Tibial nerve (tissue), 4 donors: Measurements from ENCODE around the gene DDC. TPM values are rescaled to one million over a fixed set of nuclear protein-coding genes. Genes with fewer than 3 reads are reported as not detected.
"Not testable (repeated sequence)": the region's sequence is repeated elsewhere in the genome, so short reads cannot be mapped to it uniquely, and the experiment has no call there.

Experiments
- DNase-seq, 2 donors: peaks; one replicate each; pipeline ENCODE4 v3.0.0-alpha.2; 2019; ENCODE audit warnings: low spot score in 2 of 2
- H3K27ac ChIP-seq, 4 donors: fragments of 200-600 bp; sonication (generic) in 3 of 4; one replicate each; pipeline ENCODE4 v1.5.1; 2017 to 2019; ENCODE audit warnings: mild to moderate bottlenecking in 1 of 4
- H3K27me3 ChIP-seq, 2 donors: fragments of 200-600 bp; sonication (generic) in 1 of 2; one replicate each; pipeline versions ENCODE4 v1.5.1 to v1.6.0; 2017 to 2019
- H3K36me3 ChIP-seq, 3 donors: fragments of 200-600 bp; sonication (generic); one replicate each; pipeline ENCODE4 v1.5.1; 2018 to 2019
- H3K4me1 ChIP-seq, 4 donors: fragments of 200-600 bp; sonication (generic) in 3 of 4; one replicate each; pipeline ENCODE4 v1.5.1; 2017 to 2019
- H3K4me3 ChIP-seq, 4 donors: fragments of 200-600 bp; sonication (generic) in 3 of 4; one replicate each; pipeline ENCODE4 v1.5.1; 2017 to 2019; ENCODE audit warnings: mild to moderate bottlenecking in 1 of 4, moderate library complexity in 1 of 4
- H3K9me3 ChIP-seq, 4 donors: fragments of 200-600 bp; sonication (generic) in 3 of 4; one replicate each; pipeline ENCODE4 v1.5.1; 2017 to 2019
- CTCF ChIP-seq, 5 experiments: fragments of 200-600 bp in 3 of 5; fragments of 450-650 bp in 2 of 5; sonication (generic) in 3 of 5; IDR thresholded peaks; one replicate each; pipeline ENCODE4 v1.5.1; 2016 to 2019; ENCODE audit warnings: antibody characterized with exemption in 5 of 5, mild to moderate bottlenecking in 3 of 5, moderate library complexity in 2 of 5
- EP300 ChIP-seq, 2 donors: sonication (generic); formaldehyde crosslinking; IDR thresholded peaks; one replicate each; pipeline ENCODE4 v1.6.1; 2017; ENCODE audit warnings: antibody characterized with exemption in 2 of 2, mild to moderate bottlenecking in 1 of 2
- POLR2A ChIP-seq, 2 donors: fragments of 450-650 bp; IDR thresholded peaks; one replicate each; pipeline ENCODE4 v1.6.1; 2017; ENCODE audit warnings: antibody characterized with exemption in 2 of 2, mild to moderate bottlenecking in 2 of 2, moderate library complexity in 2 of 2
- WGBS, 2 donors: methylation state at CpG; one replicate each; pipeline ENCODE4 v1.1.5; 2018; 5-methylcytosine and 5-hydroxymethylcytosine counted together
- total RNA-seq, 4 donors: library from RNA; depleted of rRNA; stranded (reverse); fragments of >200 nt; gene quantifications; one replicate each; pipeline ENCODE4 v1.1.0, GENCODE V29; 2016

Gene DDC
- total RNA-seq, 4 donors from 2014 or later = 0.66 TPM; not detected in 3

GRCh38 chr7:50463035-50463434, 102.2 kb downstream of the DDC start:
- TF ChIP-seq EP300 (IDR thresholded peaks at IDR 0.05) (no peak), CTCF (IDR thresholded peaks at IDR 0.05) (no peak), POLR2A (IDR thresholded peaks at IDR 0.05) (no peak)
- Histone ChIP-seq H3K4me1 (peaks cover 0 to 4% (median 0%) of the 10 kb centered on the region in 4 donors), H3K9me3 (no peaks in the 10 kb centered on the region), H3K4me3 (no peak overlapping the region), H3K36me3 (no peaks in the 10 kb centered on the region), H3K27ac (no peak overlapping the region), H3K27me3 (no peaks in the 10 kb centered on the region)
- no peak for DNase-seq
- WGBS, 2 donors = 88 to 94% methylated on average over 12 to 13 of the region's 13 CpGs

GRCh38 chr7:50462361-50462760, 102.8 kb downstream of the DDC start:
- no peaks in the 10 kb centered on the region for H3K36me3 ChIP-seq
- H3K27ac ChIP-seq = no peak overlapping the region
- H3K4me1 ChIP-seq = no peaks in the 10 kb centered on the region
- no peak overlapping the region for H3K4me3 ChIP-seq
- H3K9me3 ChIP-seq = no peaks in the 10 kb centered on the region
- TF ChIP-seq CTCF (IDR thresholded peaks at IDR 0.05) = no peak
- TF ChIP-seq EP300 (IDR thresholded peaks at IDR 0.05) = no peak
- no peak for TF ChIP-seq POLR2A (IDR thresholded peaks at IDR 0.05)
- WGBS, 2 donors = 36 to 41% methylated on average over 4 of the region's 4 CpGs
- DNase-seq = no peak
- no peaks in the 10 kb centered on the region for H3K27me3 ChIP-seq

- H3K4me3 ChIP-seq = no peak overlapping the region
- no peaks in the 10 kb centered on the region for H3K9me3 ChIP-seq
- no peak for TF ChIP-seq POLR2A (IDR thresholded peaks at IDR 0.05)
- 89 to 94% methylated on average over 1 of the region's 1 CpG for WGBS, 2 donors
- DNase-seq = no peak
- H3K27ac ChIP-seq = no peak overlapping the region
- no peaks in the 10 kb centered on the region for H3K27me3 ChIP-seq
- no peaks in the 10 kb centered on the region for H3K4me1 ChIP-seq
- H3K36me3 ChIP-seq = no peaks in the 10 kb centered on the region
Measured at GRCh38 chr7:50461695-50462094, 103.5 kb downstream of the DDC start.

DNA sequence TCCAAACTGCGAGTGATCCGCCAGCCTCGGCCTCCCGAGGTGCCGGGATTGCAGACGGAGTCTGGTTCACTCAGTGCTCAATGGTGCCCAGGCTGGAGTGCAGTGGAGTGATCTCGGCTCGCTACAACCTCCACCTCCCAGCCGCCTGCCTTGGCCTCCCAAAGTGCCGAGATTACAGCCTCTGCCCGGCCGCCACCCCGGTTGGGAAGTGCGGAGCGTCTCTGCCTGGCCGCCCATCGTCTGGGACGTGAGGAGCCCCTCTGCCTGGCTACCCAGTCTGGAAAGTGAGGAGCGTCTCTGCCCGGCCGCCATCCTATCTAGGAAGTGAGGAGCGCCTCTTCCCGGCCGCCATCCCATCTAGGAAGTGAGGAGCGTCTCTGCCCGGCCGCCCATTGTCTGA, 106.0 kb downstream of the DDC start:
- H3K27ac ChIP-seq, H3K4me1 ChIP-seq, DNase-seq, H3K36me3 ChIP-seq, H3K4me3 ChIP-seq, H3K9me3 ChIP-seq, H3K27me3 ChIP-seq: not testable (repeated sequence)
- WGBS, 2 donors = 98 to 100% methylated on average over 3 to 16 of the region's 27 CpGs

- WGBS, 2 donors = 87 to 89% methylated on average over 3 to 4 of the region's 4 CpGs
Measured at GRCh38 chr7:50458651-50459050, 106.6 kb downstream of the DDC start.

DNA sequence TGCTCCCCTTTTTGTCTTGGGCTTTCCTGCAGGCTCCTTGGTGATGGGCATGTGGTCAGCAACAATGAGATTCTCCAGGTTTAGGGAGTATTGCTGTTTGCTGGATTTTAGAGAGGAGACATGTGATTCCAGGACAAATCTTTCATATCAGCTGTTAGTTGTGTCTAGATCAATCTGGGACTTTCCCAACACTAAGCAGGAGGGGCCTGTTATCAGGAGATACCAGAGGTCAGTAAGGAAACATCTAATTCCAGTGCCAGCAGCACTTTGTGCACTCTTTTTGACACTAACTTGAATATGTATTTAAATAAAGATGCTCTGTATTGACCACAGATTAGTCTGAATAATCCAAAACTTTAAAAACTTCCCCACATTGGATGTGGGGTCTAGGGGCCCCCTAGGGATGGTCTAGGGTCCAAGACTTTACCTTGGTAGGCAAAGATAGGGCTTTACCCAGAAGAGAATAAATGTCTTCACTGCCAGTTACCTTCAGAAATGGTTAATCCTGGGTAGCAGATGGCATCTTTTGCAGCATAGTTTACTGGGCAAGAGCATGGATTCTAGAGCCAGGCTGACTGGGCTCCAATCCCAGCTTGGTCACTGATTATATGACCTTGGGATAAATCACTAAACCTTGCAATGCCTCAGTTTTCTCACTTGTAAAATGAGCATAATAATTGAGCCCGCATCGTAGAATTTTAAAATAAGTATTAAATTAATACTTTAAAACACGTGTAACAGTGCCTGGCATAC, 108.7 kb downstream of the DDC start:
- no peak for DNase-seq
- Histone ChIP-seq H3K27ac (no peak overlapping the region), H3K27me3 (no peaks in the 10 kb centered on the region), H3K9me3 (no peaks in the 10 kb centered on the region), H3K36me3 (no peaks in the 10 kb centered on the region), H3K4me3 (no peak overlapping the region), H3K4me1 (no peaks in the 10 kb centered on the region)
- 82 to 86% methylated on average over 3 of the region's 3 CpGs for WGBS, 2 donors
- no peak for TF ChIP-seq EP300 (IDR thresholded peaks at IDR 0.05)
- TF ChIP-seq CTCF (IDR thresholded peaks at IDR 0.05) = no peak
- TF ChIP-seq POLR2A (IDR thresholded peaks at IDR 0.05) = no peak

More at GRCh38 chr7:50458651-50459050, 106.6 kb downstream of the DDC start:
- not testable (repeated sequence) for H3K9me3 ChIP-seq, H3K4me1 ChIP-seq, DNase-seq, H3K36me3 ChIP-seq, H3K27ac ChIP-seq, H3K27me3 ChIP-seq, H3K4me3 ChIP-seq

DNA sequence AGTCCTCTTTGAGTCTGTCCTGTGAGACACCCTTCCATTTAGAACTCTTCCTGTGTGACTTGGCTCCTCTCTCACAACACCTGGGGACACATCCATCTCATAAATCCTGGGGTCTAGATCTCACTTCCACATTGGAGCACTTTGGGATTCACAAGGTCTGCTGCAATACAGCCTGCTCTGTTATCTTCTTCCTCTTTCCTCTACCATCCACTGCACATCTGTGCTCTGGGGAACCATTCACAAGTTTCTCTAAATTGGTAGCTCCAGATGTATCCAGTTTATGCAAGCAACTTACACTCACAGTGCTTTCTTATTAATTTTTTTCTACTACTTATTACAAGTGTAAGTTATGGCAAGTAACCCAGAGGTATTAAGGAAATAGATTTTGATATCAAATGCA, 109.5 kb downstream of the DDC start:
- H3K9me3 ChIP-seq = no peaks in the 10 kb centered on the region
- no peak for DNase-seq
- no peaks in the 10 kb centered on the region for H3K27me3 ChIP-seq
- no peak overlapping the region for H3K27ac ChIP-seq
- H3K4me3 ChIP-seq = no peak overlapping the region
- no peaks in the 10 kb centered on the region for H3K36me3 ChIP-seq
- TF ChIP-seq EP300 (IDR thresholded peaks at IDR 0.05) = no peak
- TF ChIP-seq POLR2A (IDR thresholded peaks at IDR 0.05) = no peak
- no peak for TF ChIP-seq CTCF (IDR thresholded peaks at IDR 0.05)
- peaks cover 0 to 3% (median under 1%) of the 10 kb centered on the region in 4 donors for H3K4me1 ChIP-seq
